Measurements from ENCODE around the gene GLTPD2.

Gene GLTPD2

DNA sequence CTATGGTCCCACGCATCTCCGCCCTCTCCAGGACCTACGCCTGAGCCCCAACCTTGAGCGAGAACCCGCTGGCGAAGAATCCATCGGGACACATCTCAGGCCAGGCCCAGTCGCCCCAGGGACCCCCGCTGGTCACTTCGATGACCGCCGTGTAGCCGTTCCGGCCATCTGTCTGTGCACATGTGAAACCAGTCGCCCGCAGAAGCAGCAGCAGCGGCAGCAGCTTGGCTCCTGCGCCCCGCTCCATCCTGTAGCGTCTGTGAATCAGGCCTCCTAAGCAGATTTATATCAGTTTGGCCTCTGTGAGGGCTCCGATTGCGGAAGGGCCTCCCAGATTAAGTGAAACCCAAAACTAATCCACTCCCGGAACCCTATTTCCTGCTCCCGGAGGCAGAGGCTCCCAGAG lies 2.7 kb upstream of the GLTPD2 start, which contains the start of gene VMO1:
TSS of gene VMO1 (minus strand) at position 259 of the 406 bp plus-strand sequence. CDS start at position 247, 12 bp downstream.
- no peaks in the 10 kb centered on the region for H3K27me3 ChIP-seq (ENCODE audit: control insufficient read depth, insufficient read depth, low read length)
- TF ChIP-seq CTCF (IDR thresholded peaks at IDR 0.05): no peak
- no peaks in the 10 kb centered on the region for H3K79me2 ChIP-seq
- H3K9me3 ChIP-seq (ENCODE audit: control insufficient read depth, low read length): no peaks in the 10 kb centered on the region
- peak within 1 kb of the TSS; percentile 50 for H3K4me3 ChIP-seq (ENCODE audit: low read depth, low read length)
- peak within 1 kb of the TSS; percentile 85 for H3K27ac ChIP-seq
- H3K4me1 ChIP-seq: peaks cover 22% of the 10 kb centered on the region
- H3K36me3 ChIP-seq (ENCODE audit: control insufficient read depth, insufficient read depth, low read length): no peaks in the 10 kb centered on the region
- H3K4me2 ChIP-seq (ENCODE audit: low read length): peak within 1 kb of the TSS; percentile 71
- H3K9ac ChIP-seq: no peak within 1 kb of the TSS
- peak within 1 kb of the TSS; percentile 72 for H2AFZ ChIP-seq

DNA sequence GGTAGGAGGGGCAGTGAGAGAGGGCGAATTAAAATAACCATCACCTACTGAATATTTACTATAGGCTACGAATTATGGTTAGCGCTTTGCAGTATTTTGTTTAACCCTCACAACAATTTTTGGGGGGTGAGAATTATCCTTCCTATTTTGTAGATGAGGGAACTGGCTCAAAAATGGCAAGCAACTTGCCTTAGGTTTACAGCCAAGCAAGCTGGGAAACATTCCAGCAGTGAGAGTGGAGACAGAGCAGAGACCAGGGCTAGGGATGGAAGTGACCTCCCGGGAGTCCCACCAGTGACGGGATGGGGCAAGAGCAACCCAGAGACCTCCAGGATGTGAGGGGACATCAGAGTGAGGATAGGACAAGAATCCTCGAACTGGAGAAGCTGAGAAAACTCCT lies 2.2 kb upstream of the GLTPD2 start:
- Histone ChIP-seq H3K27ac (peak overlapping the region; percentile 85), H3K36me3 (ENCODE audit: control insufficient read depth, insufficient read depth, low read length) (no peaks in the 10 kb centered on the region), H3K4me3 (ENCODE audit: low read depth, low read length) (peak overlapping the region; percentile 50), H3K27me3 (ENCODE audit: control insufficient read depth, insufficient read depth, low read length) (no peaks in the 10 kb centered on the region), H3K4me1 (peaks cover 22% of the 10 kb centered on the region), H2AFZ (peak overlapping the region; percentile 72), H3K79me2 (no peaks in the 10 kb centered on the region), H3K4me2 (ENCODE audit: low read length) (peak overlapping the region; percentile 71), H3K9ac (no peak overlapping the region), H3K9me3 (ENCODE audit: control insufficient read depth, low read length) (no peaks in the 10 kb centered on the region)
- no peak for TF ChIP-seq CTCF (IDR thresholded peaks at IDR 0.05)

- no peaks in the 10 kb centered on the region for H3K79me2 ChIP-seq
- peak overlapping the region; percentile 92 for H3K4me2 ChIP-seq (ENCODE audit: low read length)
- H3K4me3 ChIP-seq (ENCODE audit: low read depth, low read length): peak overlapping the region; percentile 80
- TF ChIP-seq CTCF (IDR thresholded peaks at IDR 0.05): no peak
- peak overlapping the region; percentile 81 for H2AFZ ChIP-seq
- H3K4me1 ChIP-seq: peaks cover 22% of the 10 kb centered on the region
- H3K27me3 ChIP-seq (ENCODE audit: control insufficient read depth, insufficient read depth, low read length): no peaks in the 10 kb centered on the region
- H3K9me3 ChIP-seq (ENCODE audit: control insufficient read depth, low read length): no peaks in the 10 kb centered on the region
- no peaks in the 10 kb centered on the region for H3K36me3 ChIP-seq (ENCODE audit: control insufficient read depth, insufficient read depth, low read length)
- no peak overlapping the region for H3K9ac ChIP-seq
- H3K27ac ChIP-seq: peak overlapping the region; percentile 91
Measured at GRCh38 chr17:4788159-4788806, 481 bp upstream of the GLTPD2 start.

DNA sequence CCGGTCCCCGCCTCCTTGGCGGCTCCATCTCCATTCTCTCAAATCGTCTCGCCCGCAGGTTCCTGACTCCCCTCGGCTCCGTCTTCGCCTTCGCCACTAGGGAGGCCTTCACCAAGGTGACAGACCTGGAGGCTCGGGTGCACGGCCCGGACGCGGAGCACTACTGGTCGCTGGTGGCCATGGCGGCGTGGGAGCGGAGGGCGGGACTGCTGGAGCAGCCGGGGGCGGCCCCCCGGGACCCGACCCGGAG lies 862 bp downstream of the GLTPD2 start:
- Histone ChIP-seq H3K36me3 (ENCODE audit: control insufficient read depth, insufficient read depth, low read length) (no peaks in the 10 kb centered on the region), H3K79me2 (no peaks in the 10 kb centered on the region), H3K4me2 (ENCODE audit: low read length) (peak overlapping the region; percentile 92), H3K27ac (peak overlapping the region; percentile 91), H2AFZ (peak overlapping the region; percentile 81), H3K4me1 (peaks cover 22% of the 10 kb centered on the region), H3K4me3 (ENCODE audit: low read depth, low read length) (peak overlapping the region; percentile 80), H3K9me3 (ENCODE audit: control insufficient read depth, low read length) (no peaks in the 10 kb centered on the region), H3K9ac (peak overlapping the region; percentile 56), H3K27me3 (ENCODE audit: control insufficient read depth, insufficient read depth, low read length) (no peaks in the 10 kb centered on the region)
- no peak for TF ChIP-seq CTCF (IDR thresholded peaks at IDR 0.05)

Data from parathyroid adenoma (tissue), 2 donors.